Ovary (tissue), 9 donors: ENCODE data around the gene SLC5A2. TPM values are rescaled to one million over a fixed set of nuclear protein-coding genes. Genes with fewer than 3 reads are reported as not detected.
A peak's percentile ranks its signal among the peaks of the same experiment; 100 is the strongest.
"Not testable (repeated sequence)": the region's sequence is repeated elsewhere in the genome, so short reads cannot be mapped to it uniquely, and the experiment has no call there.

ENCODE experiments used
- DNase-seq, 5 donors: peaks; one replicate each; pipeline ENCODE4 v3.0.0-alpha.2; 2019 to 2020
- H3K27ac ChIP-seq, 2 donors: fragments of 200-600 bp; one replicate each; pipeline versions ENCODE4 v1.5.1 to v1.8.0; 2019 to 2022
- H3K27me3 ChIP-seq: fragments of 200-600 bp; one replicate; pipeline ENCODE4 v1.8.0; 2022
- H3K36me3 ChIP-seq: fragments of 200-600 bp; sonication (generic); one replicate; pipeline ENCODE4 v1.5.1; 2019
- H3K4me1 ChIP-seq: one replicate; pipeline ENCODE4 v1.8.1; 2013; ENCODE audit warnings: mild to moderate bottlenecking, moderate library complexity; ENCODE audit not compliant: insufficient read depth
- H3K4me3 ChIP-seq: fragments of 200-600 bp; sonication (generic); one replicate; pipeline ENCODE4 v1.5.1; 2017
- H3K9me3 ChIP-seq, 2 donors: fragments of 200-600 bp in 1 of 2; sonication (generic) in 1 of 2; one replicate each; pipeline versions ENCODE4 v1.5.1 to v1.8.1; 2013 to 2019; ENCODE audit warnings: mild to moderate bottlenecking in 1 of 2, moderate library complexity in 1 of 2
- CTCF ChIP-seq, 3 donors: fragments of 450-650 bp in 2 of 3; fragments of 200-600 bp in 1 of 3; IDR thresholded peaks; one replicate each; pipeline versions ENCODE4 v1.5.1 to v1.8.0; 2016 to 2022; ENCODE audit warnings: antibody characterized with exemption in 3 of 3, mild to moderate bottlenecking in 1 of 3
- EP300 ChIP-seq: sonication (generic); formaldehyde crosslinking; IDR thresholded peaks from one replicate; pipeline ENCODE4 v1.6.1; 2017; ENCODE audit warnings: antibody characterized with exemption
- POLR2A ChIP-seq: fragments of 450-650 bp; IDR thresholded peaks from one replicate; pipeline ENCODE4 v1.6.1; 2017; ENCODE audit warnings: antibody characterized with exemption, mild to moderate bottlenecking, moderate library complexity
- WGBS, 3 donors: extraction: QIAGEN DNeasy Blood & Tissue Kit in 1 of 3; methylation state at CpG; one replicate each; pipeline versions ENCODE4 v1.1.5 to v1.1.7; 2013 to 2017; 5-methylcytosine and 5-hydroxymethylcytosine counted together
- intact Hi-C, 4 donors: fragments of 100-400 bp; cut with DNase I; formaldehyde crosslinking; loops; one replicate each; pipeline versions ENCODE4 v1.11.0 to v1.15.1; 2022 to 2023
- polyA plus RNA-seq, 2 donors: library from polyadenylated mRNA; stranded (reverse); fragments of 200-250 nt in 1 of 2; fragments of 350-450 nt in 1 of 2; fragmentation: Illumina TruSeq in 1 of 2; extraction: RNeasy Lipid Tissue Mini Kit (QIAGEN cat#74804) in 1 of 2; gene quantifications; one replicate each; pipeline ENCODE4 v1.2.3, GENCODE V29; 2013 to 2014
- total RNA-seq, 7 donors: library from RNA; depleted of rRNA in 2 of 7; stranded (reverse); fragments of >200 nt in 2 of 7; fragmentation: NEBNext Ultra II Directional in 3 of 7; extraction: Animal tissue kit (Norgen Biotek cat#: 25700) in 3 of 7; gene quantifications; one replicate each; pipeline versions ENCODE4 v1.1.0 to v1.2.4, GENCODE V29; 2016 to 2023
- donor health status: DM: no; HTN: no; CAD: no; lungs with moderate emphysema.
- donor health status: DM: no; HTN: no; CAD: no.
- donor health status: Bipolar disorder and iron deficiency.
- donor health status: DM: yes; HTN: yes; CAD: no.
- donor health status: DM: no; HTN: no; CAD: no.
- donor health status: DM: yes; HTN: yes; CAD: no.

SLC5A2 gene
- total and polyA plus RNA-seq, 9 donors: 0.13 to 1.7 (median 0.40) TPM; not detected in 1

- no peak overlapping the region for H3K4me3 ChIP-seq
- H3K27ac ChIP-seq: no peak overlapping the region
- no peaks in the 10 kb centered on the region for H3K27me3 ChIP-seq
- intact Hi-C loops: no loop called here
- no peak for DNase-seq
- no peaks in the 10 kb centered on the region for H3K4me1 ChIP-seq
- no peaks in the 10 kb centered on the region for H3K36me3 ChIP-seq
- no peaks in the 10 kb centered on the region for H3K9me3 ChIP-seq
- TF ChIP-seq POLR2A: no peak
- no peak for TF ChIP-seq EP300
- no peak for TF ChIP-seq CTCF (IDR thresholded peaks at IDR 0.05)
- 76 to 80% (median 78%) methylated on average over 66 to 67 of the region's 67 CpGs for WGBS, 3 donors
Observed at GRCh38 chr16:31477220-31478216, 5.4 kb upstream of the SLC5A2 start.

GRCh38 chr16:31478956-31479355 lies 4.0 kb upstream of the SLC5A2 start:
- H3K27ac ChIP-seq: no peak overlapping the region
- DNase-seq: no peak
- TF ChIP-seq EP300 (no peak), POLR2A (no peak), CTCF (IDR thresholded peaks at IDR 0.05) (no peak)

GRCh38 chr16:31479751-31480150 lies 3.2 kb upstream of the SLC5A2 start:
- TF ChIP-seq CTCF (IDR thresholded peaks at IDR 0.05) (no peak), EP300 (no peak), POLR2A (no peak)
- H3K27ac ChIP-seq: no peak overlapping the region
- no peak overlapping the region for H3K4me3 ChIP-seq
- no peaks in the 10 kb centered on the region for H3K9me3 ChIP-seq
- no peaks in the 10 kb centered on the region for H3K27me3 ChIP-seq
- WGBS, 3 donors: 65 to 80% (median 66%) methylated on average over 9 of the region's 9 CpGs
- H3K4me1 ChIP-seq: no peaks in the 10 kb centered on the region
- intact Hi-C loops: no loop called here
- no peak for DNase-seq
- H3K36me3 ChIP-seq: no peaks in the 10 kb centered on the region

More at GRCh38 chr16:31478956-31479355, 4.0 kb upstream of the SLC5A2 start:
- H3K9me3 ChIP-seq: no peaks in the 10 kb centered on the region
- 79 to 84% (median 83%) methylated on average over 3 of the region's 3 CpGs for WGBS, 3 donors
- intact Hi-C loops: no loop called here
- H3K4me3 ChIP-seq: no peak overlapping the region
- H3K36me3 ChIP-seq: no peaks in the 10 kb centered on the region
- no peaks in the 10 kb centered on the region for H3K4me1 ChIP-seq
- H3K27me3 ChIP-seq: no peaks in the 10 kb centered on the region

- peak in 2 of 5 donors; percentile 33 to 36 for DNase-seq
- Histone ChIP-seq H3K9me3 (no peaks in the 10 kb centered on the region), H3K4me3 (no peak overlapping the region), H3K4me1 (no peaks in the 10 kb centered on the region), H3K36me3 (no peaks in the 10 kb centered on the region), H3K27me3 (no peaks in the 10 kb centered on the region), H3K27ac (no peak overlapping the region)
- WGBS, 3 donors: 7 to 9% (median 7%) methylated on average over 7 of the region's 7 CpGs
- TF ChIP-seq CTCF (IDR thresholded peaks at IDR 0.05): no peak
- TF ChIP-seq EP300: no peak
- TF ChIP-seq POLR2A: no peak
- intact Hi-C loops: no loop called here
Observed at GRCh38 chr16:31480851-31481536, 1.9 kb upstream of the SLC5A2 start.

GRCh38 chr16:31484048-31484447 lies 1.1 kb downstream of the SLC5A2 start:
- H3K27me3 ChIP-seq, H3K36me3 ChIP-seq, intact Hi-C loops, H3K27ac ChIP-seq, H3K4me3 ChIP-seq, H3K9me3 ChIP-seq: not testable (repeated sequence)
- WGBS, 3 donors: 69 to 78% (median 75%) methylated on average over 4 of the region's 4 CpGs
- DNase-seq: peak in 1 of 5 donors; percentile 27
- H3K4me1 ChIP-seq: peaks cover 11% of the 10 kb centered on the region
